HG03108 (cell line): ENCODE results near the gene GNS.
"Not testable (repeated sequence)": the region's sequence is repeated elsewhere in the genome, so short reads cannot be mapped to it uniquely, and the experiment has no call there.

ENCODE experiments used
- ATAC-seq: cut with Tn5 transposase; IDR thresholded peaks from one replicate; pipeline ENCODE4 v1.9.1; 2021; ENCODE audit warnings: moderate library complexity; ENCODE audit not compliant: unreplicated experiment

The GNS gene

DNA sequence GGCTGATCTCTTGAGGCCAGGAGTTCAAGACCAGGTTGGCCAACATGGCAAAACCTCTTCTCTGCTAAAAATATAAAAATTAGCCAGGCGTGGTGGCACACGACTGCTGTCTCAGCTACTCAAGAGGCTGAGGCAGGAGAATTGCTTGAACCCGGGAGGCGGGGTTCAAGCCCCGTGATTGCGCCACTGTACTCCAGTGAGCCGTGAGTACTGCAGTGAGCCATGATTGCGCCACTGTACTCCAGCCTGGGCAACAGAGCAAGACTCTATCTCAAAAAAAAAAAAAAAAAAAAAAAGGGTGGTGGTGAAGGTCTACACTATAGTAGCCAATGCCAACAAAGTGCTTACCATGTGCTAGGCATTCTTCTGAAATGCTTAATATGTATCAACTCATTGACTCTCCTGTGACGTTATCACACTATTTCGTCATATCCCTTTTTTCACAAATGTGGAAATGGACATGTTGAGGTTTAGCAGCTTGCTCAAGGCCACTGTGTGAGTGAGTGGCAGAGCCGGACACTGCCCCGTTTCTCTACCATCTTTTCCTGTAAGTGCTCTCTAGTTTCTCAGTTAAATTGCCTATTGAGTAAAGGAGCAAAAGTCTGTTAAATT is 59.6 kb downstream of the GNS start:
- ATAC-seq, result no peak

DNA sequence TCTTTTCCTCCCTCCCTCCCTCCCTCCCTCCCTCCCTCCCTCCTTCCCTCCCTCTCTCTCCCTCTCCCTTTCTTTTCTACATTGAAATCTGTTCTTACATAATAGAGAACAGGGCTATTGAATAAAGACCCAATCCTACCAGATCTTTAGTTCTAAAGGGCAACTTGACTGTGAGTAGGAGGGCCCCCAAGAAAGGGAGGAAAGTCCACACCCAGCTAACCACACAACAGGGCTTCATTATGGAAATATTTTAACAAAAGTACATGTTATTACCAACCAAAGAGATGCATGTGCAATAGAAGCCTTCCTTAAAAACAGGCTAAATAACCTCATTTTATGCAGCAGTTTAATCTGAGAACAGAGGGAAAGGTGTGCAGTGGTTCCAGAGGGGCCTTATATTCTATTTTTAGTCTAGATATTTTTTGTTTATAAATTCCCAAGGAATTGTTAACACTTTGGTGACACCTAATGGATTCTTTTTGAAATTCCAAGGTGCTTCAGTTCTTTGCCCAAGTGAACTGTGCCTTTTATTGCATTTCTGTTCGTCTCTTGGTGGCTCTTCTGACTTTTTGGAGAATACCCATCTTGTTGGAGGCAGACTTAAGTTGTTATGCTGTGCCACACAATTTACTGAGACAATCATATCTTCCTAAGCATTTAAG is 63.0 kb downstream of the GNS start:
- no peak for ATAC-seq

DNA sequence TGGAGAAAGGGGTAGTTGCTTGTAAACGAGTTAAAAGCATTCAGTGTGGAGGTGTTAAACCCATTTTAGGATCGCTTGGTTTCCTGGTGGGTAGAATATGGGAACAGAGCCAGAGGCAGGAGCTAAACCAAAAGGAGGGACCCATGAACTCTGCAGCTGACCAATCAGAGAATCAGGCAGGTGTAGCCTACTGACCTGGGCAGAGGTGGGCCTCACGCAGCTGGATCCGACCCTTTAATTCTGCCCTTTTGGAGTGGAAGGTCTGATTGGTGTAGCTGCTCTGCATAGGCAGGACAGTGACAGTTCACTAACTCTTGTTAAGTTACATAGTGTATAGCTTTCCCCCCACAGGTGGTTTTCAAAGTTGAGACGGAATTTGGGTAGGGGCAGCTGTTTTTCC is 63.7 kb downstream of the GNS start:
- no peak for ATAC-seq

DNA sequence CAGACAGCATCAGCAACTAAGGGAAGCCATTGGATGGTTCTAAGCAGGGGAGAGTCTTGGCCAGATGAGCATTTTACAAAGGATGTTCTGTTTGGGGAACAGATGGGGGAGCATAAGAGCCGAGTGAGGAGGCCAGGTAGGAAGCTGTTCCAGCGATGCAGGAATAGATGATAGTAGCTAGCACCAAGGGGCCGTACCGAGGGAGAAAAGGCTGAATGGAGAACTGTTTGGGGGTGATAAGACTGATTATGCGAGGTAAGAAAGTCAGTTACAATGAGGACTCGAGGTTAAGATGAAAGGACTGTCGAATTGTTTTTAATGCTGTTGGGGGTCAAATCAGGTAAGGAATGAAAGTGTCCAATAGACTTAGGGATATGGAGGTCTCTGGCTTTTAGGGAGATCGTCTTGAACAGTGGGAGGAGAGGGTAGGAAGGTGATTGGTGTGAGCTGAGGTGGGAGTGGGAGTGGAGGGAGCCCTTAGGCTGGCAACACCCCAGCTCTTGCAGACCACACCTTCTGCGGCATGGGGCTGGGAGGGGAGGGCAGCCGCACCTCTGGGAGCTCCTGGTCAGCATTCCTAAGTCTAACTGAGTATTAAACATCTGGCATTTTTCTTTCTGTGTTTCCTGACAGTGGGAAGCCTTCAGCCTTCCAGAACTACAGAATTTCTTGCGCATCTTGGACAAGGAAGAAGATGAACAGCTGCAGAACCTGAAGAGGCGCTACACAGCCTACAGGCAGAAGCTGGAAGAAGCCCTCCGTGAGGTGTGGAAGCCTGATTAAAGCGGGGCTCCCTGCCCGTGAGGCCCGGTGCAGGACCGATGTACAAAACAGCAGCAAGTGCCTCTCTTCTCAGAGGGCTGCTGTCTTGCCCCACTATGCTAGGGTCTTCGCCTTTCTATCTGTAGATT is 64.8 kb downstream of the GNS start:
- no peak for ATAC-seq

DNA sequence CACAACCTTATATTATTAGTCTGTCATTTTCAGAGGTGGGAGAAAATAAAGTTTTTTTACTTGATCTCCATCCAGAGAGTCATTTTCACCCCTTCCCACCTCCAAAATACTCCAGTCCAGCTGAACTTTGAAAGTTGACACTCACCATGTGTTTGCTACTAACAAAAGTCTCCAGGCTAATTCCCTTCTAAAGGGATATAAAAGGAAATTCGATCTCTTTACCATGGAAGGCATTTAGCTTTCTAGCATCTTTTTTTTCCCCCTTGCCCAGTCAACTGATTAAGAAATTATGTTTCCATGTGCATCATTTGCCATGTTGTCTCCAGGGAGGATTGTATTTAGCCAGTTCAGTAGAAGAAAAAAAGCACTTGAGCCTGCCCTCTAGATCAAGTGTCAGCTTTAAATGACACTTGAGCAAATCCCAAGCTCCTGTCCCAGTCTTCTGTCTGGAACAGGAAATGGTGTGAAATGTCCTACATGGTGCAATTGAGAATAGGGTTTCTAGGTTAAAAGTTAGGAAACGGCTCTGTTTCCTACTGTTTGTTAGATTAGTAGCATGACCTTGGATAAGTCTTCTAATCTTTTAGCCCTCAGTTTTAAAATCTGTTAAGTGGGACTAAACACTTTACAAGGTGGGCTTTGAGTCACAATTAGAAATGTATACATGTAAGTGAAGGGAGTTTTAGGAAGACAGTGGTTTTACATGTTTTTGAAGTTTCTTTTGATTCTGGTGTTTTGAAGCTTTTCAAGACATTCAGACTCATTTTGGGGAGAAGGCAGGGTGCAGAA is 67.2 kb downstream of the GNS start:
- ATAC-seq, result no peak

DNA sequence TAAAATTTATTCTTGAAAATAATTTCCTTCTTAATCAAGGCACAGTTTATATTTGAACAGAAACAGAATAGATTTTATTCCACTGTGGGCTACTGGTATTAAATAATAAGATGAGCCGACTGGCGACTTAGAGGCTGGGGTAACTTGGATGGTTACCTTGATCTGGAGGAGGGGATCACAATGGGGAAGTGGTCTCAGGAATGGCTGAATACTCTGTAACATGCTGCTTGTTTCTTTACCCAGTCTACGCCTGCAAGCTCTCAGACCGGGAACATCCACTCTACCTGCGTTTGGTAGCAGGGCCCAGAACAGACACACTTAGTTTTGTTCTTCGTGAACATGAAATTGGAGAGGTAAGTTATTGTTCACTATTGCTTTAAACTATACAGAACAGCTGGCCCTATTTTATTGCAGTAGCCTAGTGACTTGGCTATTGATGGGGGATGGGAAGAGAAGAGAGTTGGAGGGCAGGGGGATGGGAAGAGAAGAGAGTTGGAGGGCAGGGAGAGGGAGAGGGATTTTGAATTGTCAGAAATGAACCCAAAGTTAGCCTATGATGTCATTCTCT is 67.9 kb downstream of the GNS start:
- no peak for ATAC-seq

DNA sequence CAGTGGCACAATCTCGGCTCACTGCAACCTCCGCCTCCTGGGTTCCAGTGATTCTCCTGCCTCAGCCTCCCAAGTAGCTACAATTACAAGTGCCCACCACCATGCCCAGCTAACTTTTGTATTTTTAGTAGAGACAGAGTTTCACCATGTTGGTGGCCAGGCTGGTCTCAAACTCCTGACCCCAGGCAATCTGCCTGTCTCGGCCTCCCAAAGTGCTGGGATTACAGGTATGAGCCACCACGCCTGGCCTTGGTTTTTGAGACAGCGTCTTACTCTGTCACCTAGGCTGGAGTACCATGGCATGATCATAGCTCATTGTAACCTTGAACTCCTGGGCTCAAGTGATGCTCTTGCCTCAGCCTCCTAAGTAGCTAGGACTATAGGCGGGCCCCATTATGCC is 69.0 kb downstream of the GNS start:
- not testable (repeated sequence) for ATAC-seq

DNA sequence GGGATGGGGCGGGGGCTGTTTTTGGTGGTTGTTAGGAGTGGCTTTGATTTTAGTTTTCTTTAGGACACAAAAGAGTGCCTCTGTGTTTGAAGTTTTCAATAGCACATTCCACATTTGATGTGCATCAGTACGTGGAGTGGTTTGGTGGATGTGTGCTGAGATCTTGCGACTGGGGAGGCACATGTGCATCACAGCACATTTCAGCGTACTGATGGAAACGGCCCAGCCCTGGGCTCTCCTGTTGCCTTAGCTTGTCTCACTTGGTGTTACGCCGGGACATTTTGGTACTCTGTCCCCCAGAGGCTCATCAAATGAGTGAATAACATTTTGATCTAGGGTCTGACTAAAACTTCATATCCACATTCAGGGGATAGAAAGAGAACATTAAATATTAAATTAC is 70.5 kb downstream of the GNS start:
- no peak for ATAC-seq

DNA sequence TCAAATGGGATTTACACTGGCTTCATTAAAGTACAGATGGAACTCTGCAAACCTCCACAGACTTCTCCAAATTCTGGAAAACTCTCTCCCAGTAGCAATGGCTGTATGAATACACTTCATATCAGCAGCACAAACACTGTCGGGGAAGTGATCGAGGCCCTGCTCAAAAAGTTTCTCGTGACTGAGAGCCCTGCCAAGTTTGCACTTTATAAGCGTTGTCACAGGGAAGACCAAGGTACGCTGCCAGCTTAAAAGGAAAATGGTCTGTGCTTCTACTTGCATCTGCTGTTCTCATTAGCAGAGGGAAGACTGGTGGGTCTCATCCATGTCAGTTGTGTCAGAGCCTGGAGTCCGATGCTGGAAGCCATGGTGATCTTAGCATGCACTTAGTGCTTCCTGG is 71.0 kb downstream of the GNS start:
- ATAC-seq, result no peak

DNA sequence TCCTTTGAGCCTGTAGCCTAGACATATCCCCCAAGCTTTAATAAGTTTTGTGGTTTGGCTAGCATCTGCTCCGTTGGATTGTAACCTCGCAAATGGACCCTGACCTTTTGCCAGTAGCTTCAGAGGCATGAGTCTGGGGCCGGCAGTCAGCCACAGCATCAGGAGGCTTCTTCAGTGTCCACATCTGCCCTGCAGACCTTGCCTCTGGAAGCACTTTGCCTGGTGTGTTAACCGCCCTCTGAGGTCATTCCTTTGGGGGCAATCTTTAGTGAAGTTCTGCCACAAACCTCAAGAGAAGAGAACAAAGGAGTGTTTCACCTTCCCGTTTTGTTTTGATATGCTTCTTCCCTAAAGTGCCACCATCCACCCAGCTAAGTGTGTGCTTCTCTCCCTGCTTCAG is 71.4 kb downstream of the GNS start:
- ATAC-seq, result no peak

DNA sequence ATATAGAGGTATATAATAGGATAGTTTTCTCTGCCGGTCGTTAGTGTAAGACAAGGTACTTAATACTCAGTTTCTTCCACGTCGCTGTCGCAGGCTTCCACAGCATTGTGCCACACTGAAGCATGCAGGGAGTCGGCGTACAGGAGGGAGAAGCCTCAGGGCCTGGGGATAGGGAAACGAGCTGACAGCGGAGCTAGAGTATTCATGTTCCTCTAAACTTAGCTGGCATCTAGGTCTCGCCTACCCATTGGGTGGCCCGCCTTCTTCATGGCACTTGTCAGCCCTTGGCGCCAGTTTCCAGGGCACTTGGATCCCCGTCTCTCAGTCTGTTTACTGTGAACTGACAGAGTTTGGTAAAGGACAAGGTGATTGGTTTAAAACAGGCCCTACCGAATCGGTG is 73.6 kb downstream of the GNS start:
- ATAC-seq, result no peak

DNA sequence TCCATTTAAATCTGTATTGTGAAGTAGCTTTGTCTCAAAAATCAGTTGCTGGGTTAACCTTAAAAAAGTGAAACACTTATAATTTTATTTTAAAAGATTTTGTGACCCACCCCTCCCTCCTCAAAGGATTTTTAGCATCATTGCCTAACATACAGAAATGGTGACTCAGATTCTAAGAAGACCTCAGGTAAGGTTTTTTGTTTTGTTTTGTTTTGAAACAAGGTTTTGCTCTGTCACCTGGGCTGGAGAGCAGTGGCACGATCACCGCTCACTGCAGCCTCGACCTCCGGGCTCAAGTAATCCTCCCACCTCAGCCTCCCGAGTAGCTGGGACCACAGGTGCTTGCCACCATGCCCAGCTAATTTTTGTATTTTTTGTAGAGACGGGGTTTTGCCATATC is 74.2 kb downstream of the GNS start:
- ATAC-seq, result no peak

DNA sequence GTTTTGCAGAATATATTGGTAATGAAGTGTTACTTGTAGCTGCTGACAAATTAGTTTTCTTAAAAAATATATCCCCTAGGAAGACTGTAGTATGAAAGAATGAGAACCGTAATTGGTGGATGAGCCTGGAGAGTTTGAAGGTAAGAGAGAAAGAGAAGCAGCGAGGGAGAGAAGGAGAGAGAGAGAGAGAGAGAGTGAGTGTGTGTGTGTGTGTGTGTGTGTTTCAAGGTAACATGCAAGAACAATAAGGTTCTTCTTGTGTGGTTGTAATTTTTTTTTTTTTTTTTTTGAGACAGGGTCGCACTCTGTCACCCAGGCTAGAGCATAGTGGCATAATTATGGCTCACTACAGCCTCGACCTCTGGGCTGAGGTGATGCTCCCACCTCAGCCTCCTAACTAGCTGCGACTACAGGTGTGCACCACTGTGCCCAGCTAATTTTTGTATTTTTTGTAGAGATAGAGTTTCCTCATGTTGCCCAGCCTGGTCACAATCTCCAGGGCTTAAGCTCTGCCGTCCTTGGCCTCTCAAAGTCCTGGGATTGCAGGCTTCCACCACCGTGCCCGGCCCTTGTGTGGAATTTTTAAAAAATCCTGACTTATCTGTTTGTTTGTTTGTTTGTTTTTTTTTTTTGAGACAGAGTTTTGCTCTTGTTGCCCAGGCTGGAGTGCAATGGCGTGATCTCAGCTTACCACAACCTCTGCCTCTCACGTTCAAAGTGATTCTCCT is 75.2 kb downstream of the GNS start:
- no peak for ATAC-seq

DNA sequence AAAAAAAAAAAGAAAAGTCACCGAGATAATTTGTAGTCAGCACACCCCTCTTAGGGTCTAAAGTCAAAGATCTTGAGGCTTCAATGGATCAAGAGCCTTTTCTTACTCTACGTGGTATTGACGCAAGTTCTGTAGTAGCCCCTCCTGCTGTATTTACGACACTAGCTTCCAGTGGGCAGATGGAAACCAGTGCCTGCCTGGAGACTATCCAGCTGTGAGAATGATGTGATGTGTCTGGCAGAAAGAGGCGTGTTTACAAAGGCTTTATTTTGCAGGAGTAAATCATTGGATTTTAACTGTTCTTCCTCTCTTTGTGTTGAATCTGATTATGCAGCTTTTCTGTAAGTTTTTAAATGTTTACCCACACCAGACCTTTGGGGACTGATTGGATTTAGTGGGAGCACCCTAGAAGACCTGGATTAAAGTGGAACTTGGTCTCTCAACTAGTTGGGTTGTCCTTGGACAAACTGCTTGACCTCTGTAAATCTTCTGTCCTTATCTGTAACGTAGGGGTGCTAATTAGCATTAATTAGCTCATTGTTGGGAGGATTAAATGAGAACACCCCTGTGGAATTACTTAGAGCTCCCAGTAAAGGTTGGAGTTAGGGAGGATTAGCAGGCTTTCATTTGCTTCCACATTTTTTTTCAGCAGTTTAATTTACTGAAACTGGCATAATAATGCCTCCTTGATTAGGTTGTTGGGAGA is 76.5 kb downstream of the GNS start:
- ATAC-seq, result no peak

DNA sequence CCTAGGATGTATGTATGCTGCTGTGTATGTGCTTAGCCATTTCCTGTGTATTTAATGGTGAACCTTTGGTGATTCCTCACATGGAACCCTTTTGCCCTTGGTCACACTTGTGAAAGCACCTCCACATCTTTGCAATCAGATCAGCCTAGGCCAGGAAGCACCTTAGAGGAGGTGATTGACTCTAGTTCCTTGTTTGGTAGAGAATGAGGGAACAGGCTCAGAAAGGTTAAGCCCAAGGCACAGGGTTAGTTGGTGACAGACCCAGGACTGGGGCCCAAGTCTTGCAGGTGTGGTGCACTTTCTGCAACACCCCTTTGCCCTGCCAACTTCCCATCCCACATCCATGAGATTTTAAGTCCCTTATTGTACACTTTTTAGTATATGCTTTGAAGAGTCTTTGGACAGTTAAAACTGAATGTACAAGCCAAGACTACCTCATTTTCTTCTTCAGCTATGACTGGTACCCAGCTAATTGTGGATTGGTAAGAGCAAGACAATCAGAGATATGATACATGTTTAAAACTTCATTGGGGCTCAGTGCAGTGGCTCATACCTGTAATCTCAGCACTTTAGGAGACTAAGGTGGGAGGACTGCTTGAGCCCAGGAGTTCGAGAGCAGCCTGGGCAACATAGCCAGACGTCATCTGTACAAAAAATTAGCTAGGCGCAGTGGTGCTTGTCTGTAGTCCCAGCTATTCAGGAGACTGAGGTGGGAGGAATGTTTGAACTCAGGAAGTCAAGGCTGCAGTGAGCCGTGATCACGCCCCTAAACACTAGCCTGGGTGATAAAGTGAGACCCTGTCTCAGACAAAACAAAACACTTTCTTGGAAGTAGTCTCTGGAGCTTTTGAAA is 77.8 kb downstream of the GNS start:
- ATAC-seq, result no peak

DNA sequence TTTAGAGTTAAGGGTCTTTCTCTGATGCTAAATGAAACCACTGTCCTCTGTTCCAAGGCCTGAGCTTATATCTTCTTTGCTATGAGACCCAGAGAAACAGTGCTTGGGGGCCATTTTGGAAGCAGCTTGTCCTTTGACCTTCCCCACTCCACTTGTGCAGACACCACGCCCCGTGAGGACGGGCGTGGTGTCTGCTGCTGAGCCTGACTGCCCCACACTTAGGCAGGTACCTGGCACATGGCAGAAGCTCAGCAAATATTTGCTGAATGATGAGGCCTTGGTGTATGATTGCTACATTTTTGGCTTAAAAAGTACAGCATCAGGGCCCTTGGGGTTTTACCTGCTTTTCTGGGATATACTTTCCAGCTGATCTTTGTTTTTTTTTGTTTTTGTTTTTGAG is 79.0 kb downstream of the GNS start:
- ATAC-seq, result no peak

DNA sequence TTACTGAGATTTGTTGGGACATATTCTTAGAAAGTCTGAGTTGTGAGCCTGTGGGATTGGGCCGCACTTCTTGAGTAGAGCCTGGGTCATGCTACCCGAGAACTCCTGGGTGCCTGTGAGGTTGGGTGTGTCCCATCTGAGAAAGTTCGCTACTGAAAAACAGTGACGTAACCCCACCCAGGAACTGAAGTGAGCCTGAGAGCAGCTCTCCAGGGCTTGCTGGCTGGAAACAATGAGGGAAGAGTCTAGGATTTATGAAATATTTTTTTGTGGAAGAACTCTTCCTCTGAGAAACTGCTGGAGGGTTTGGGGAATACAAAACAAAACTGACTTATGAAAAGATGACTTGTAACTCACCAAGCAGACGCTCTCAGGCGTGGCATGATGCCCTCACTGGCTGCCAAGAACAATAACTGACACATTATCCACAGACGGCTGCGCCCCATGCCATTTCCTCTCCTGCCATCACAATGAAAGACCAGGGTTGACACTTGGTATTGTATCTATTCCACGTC is 79.7 kb downstream of the GNS start:
- ATAC-seq, result peak; percentile 58

DNA sequence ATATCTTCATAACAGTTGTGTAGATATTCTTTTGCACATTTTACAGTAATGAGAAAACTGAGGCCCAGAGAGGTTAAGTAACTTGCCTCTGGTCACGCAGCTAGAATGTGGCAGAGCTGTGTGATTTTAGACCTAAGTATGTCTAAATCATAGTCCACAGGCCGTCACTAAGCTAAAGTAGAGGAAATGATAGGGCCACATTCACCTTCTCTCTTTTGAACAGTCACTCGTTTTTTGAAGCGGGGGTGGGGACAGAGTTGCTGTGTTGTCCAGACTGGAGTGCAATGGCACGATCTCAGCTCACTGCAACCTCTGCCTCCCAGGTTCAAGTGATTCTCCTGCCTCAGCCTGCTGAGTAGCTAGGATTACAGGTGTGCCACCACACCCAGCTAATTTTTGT is 80.4 kb downstream of the GNS start:
- no peak for ATAC-seq

DNA sequence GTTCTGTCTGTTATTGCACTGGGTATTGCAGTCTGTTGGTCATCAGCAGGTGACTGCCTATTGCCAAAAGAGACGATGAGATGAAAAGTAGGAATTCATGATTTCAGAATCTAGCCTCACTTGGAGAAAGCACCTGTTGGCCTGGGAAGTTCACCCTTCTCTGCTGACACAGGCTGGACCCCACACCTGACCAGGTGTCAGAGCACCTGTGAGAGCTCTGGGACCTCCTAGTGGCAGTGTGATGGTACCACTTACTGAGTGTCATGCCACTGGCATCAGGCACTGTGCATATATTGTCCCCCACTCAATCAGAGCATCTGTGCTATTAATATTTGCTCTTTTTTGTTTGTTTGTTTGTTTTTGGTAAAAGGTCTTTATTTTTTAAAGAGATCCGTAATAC is 81.0 kb downstream of the GNS start:
- ATAC-seq, result no peak
